22Rv1 (cell line): Measurements from ENCODE around the gene KRT33A.

ENCODE experiments used
- ZFX ChIP-seq: fragments of 450-650 bp; IDR thresholded peaks from 2 replicates; pipeline ENCODE4 v1.6.1; 2017; ENCODE audit warnings: antibody characterized with exemption, borderline replicate concordance
- TF ChIP-seq, protein P1 (sequence below): fragments of 450-650 bp; IDR thresholded peaks from 2 replicates; pipeline ENCODE4 v1.5.1; 2017; ENCODE audit warnings: mild to moderate bottlenecking

DNA sequence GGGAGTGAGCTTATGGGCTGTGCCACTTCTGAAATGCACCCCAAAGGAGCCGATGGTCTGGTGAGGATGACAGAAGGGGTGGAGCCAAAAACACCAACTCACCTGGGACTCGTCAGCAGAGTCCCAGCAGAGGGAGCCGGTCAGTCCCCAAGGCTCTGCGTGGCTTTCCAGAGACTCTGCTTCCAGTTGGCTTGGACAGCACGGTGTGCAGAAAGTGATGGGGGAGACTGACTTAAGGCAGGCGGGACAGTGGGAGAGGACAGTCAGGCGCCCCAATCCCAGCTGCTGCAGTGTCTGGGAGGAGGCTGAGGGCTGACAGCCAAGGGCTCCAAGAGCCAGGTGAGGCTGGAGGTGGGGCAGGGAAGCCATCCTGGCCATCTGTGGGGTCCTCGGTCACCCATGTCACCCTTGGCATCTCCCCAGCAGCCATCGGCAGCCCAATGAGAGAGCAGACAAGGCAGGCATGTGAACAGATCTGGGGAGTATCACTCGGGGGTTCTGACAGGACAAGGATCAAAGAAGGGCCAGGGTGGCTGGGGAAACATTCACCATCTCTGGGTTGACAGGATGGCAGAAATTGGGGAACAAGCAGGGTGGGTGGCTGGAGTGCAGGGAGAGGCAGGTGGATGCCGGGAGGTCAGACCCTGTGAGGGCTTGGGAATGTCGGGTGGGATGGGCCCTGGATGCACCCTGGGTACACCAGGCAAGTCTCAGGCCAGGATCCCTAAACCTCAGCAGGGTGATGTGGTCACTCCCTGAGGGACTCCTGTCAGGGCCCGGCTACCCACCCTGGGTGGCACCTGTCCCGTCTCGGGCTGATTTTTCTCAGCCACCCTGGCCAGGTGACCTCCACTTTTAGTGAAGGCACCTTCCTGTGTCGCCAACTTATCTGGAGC is 26.2 kb downstream of the KRT33A start:
- TF ChIP-seq, protein P1, sequence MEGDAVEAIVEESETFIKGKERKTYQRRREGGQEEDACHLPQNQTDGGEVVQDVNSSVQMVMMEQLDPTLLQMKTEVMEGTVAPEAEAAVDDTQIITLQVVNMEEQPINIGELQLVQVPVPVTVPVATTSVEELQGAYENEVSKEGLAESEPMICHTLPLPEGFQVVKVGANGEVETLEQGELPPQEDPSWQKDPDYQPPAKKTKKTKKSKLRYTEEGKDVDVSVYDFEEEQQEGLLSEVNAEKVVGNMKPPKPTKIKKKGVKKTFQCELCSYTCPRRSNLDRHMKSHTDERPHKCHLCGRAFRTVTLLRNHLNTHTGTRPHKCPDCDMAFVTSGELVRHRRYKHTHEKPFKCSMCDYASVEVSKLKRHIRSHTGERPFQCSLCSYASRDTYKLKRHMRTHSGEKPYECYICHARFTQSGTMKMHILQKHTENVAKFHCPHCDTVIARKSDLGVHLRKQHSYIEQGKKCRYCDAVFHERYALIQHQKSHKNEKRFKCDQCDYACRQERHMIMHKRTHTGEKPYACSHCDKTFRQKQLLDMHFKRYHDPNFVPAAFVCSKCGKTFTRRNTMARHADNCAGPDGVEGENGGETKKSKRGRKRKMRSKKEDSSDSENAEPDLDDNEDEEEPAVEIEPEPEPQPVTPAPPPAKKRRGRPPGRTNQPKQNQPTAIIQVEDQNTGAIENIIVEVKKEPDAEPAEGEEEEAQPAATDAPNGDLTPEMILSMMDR, result peak; percentile 39
- no peak for TF ChIP-seq ZFX
